Measurements from ENCODE around the gene C10orf62.
A peak's percentile ranks its signal among the peaks of the same experiment; 100 is the strongest.
"Not testable (repeated sequence)": the region's sequence is repeated elsewhere in the genome, so short reads cannot be mapped to it uniquely, and the experiment has no call there.

C10orf62 gene

DNA sequence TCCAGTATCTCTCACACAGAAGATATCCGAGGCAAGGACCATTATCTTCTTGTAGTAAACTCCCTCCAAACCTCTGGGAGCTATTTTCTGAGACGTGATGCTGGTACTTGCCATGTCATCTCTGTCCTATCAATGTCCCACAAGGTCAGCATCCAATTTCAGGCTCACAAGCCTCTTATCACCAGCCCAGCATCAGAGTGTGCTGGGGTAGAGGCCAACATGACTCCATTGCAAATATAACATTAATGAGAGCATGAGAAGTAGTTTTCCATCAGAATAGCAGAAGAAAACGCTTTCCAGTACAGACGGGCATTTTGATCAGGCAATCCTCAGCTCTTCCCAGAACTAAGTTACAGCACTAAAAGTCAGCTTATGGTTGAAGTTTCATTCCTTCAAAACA, 38.2 kb downstream of the C10orf62 start:
- no peak for DNase-seq (ENCODE audit: low read depth in 2 of 2, low spot score in 1 of 2)

DNA sequence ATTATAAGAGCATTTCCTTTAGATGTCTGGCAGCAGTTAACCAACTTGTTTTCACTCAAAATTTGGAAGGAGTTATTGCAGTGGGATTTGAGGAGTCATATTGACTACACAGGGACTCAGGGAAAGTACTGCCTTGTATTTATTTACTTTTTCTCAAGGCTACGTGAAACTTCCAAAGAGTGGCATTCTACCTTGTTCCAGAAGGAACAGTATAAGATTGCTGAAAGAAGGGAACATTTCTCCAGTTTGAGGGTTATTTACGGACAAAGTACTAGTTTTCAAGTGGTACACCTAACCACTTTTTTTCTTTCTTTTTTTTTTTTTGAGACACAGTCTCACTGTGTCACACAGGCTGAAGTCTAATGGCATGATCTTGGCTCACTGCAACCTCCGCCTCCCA, 38.7 kb downstream of the C10orf62 start:
- DNase-seq (ENCODE audit: low read depth in 2 of 2, low spot score in 1 of 2), result no peak

- no peak for DNase-seq (ENCODE audit: low read depth in 2 of 2, low spot score in 1 of 2)
These were observed 39.8 kb downstream of the C10orf62 start for GRCh38 chr10:97629289-97629688.

- no peak for DNase-seq (ENCODE audit: low read depth in 2 of 2, low spot score in 1 of 2)
These were observed 41.6 kb downstream of the C10orf62 start for GRCh38 chr10:97631098-97631497.

DNA sequence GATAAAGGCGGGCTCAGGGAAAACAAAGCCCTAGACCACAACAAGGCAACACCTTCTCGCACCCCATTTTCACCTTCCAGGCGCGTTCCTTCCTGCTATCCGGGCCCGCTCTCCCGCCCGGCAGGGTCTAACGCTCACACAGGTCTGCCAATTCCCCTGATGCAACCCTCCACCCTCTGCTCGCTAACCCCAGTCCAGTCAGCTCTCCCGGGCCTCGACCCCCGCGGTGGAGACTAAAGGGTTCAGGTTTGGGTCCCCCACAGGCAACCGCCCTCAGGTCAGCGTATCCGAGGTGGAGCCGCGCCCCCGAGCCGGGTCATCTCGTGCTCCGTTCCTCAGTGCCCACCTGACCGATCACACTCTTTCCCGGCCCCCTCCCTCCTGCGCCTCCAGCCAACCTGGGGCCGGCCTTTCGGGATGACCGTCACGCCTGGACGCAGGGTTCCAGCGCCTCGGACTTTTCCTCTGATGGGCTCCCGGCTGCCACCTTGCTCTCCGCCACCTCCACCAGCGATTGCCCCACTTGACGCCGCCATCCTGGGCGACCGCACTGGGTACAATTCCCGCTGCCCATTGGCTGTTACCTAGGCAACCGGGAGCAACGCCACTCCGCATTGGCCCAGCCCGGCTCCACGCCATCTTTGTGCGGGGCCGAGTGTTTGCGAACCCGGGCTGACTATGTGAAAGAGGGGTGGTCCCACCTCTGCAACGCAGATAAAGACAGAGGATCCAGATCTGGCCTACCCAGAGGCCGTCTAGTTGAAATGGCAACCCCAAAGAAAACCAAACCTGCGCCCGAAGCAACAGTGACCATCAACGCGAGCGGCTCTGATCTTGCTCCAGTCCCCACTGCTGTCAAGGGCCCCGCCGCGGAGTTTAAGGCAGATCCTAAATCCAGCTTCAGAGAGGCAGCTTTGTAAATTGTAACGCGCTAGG, 43.7 kb downstream of the C10orf62 start, which contains the start of gene MORN4:
Gene MORN4 (minus strand): TSS at position 552 of the 936 bp plus-strand sequence. CDS start 13,847 bp downstream, outside the sequence.
- DNase-seq (ENCODE audit: low read depth in 2 of 2, low spot score in 1 of 2), result peak; percentile 68 to 78

- no peak for DNase-seq (ENCODE audit: low read depth in 2 of 2, low spot score in 1 of 2)
These were observed 44.4 kb downstream of the C10orf62 start for GRCh38 chr10:97633921-97634320.

- no peak for DNase-seq (ENCODE audit: low read depth in 2 of 2, low spot score in 1 of 2)
These were observed 46.1 kb downstream of the C10orf62 start for GRCh38 chr10:97635577-97635976.

DNA sequence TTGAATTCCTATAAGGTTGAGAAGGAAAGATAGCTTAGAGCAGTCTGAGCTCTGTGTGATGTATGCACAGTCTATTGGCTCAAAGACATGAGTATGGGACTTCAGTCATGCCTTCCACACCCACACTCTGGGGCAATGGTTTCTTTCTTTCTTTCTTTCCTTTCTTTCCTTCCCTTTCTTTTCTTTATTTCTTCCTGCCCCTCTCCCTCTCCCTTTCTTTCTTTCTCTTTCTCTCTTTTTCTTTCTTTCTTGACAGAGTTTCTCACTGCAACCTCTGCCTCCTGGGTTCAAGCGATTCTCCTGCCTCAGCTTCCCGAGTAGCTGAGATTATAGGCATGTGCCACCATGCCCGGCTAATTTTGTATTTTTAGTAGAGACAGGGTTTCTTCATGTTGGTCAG, 49.6 kb downstream of the C10orf62 start:
- DNase-seq (ENCODE audit: low read depth in 2 of 2, low spot score in 1 of 2), result not testable (repeated sequence)

DNA sequence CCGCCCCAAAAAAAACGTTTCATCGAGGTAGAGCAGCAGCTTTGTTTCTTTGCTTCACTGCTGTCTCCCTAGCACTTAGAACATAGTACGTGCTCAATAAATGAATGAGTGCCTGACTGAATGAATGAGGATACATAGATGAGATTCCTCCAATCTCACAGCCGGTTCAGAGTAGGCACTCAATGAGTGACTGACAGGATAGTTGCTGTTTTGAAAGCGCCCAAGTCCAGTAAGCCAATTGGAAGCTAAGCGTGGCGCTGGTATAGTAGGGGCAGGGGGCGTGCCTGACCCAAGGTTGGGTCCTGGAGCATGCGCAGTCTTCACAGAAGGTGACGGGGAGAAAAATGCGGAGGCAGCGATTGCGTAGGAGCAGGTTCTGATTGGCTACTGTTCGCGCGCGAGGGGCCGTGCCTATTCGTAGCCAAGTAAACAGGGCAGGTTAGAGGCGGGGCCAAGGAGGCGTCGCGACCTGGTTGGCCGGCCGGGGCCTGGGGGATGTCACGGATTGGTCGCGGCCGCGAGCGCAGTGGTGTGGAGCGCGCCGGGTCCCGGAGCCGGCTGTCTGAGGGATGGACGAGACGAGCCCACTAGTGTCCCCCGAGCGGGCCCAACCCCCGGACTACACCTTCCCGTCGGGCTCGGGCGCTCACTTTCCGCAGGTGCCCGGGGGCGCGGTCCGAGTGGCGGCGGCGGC, 50.8 kb downstream of the C10orf62 start, which contains the start of gene PI4K2A:
Gene PI4K2A (plus strand): TSS at position 498 of the 694 bp plus-strand sequence. CDS start 72 bp downstream, at position 570.
- DNase-seq (ENCODE audit: low read depth in 2 of 2, low spot score in 1 of 2), result peak; percentile 98 to 99

Data from stimulated activated CD8-positive, alpha-beta memory T cell treated with anti-CD3 and anti-CD28 coated beads, Interleukin-4, amount 100 ng/mL, for 4 hours (primary cell).